Panc1 (cell line): ENCODE results near the gene ZNF414.

Experiments
- POLR2AphosphoS5 ChIP-seq: IDR thresholded peaks from 2 replicates; pipeline ENCODE4 v1.6.1; 2012; ENCODE audit warnings: mild to moderate bottlenecking, low read depth, low read length, moderate library complexity
- SIN3A ChIP-seq: IDR thresholded peaks from 2 replicates; pipeline ENCODE4 v1.6.1; 2012; ENCODE audit warnings: low read depth, mild to moderate bottlenecking, low read length, moderate library complexity, borderline replicate concordance; ENCODE audit not compliant: insufficient read depth
- TF ChIP-seq, protein P1 (sequence below): fragments of 450-650 bp; IDR thresholded peaks from 2 replicates; pipeline ENCODE4 v1.5.1; 2017; ENCODE audit warnings: mild to moderate bottlenecking

DNA sequence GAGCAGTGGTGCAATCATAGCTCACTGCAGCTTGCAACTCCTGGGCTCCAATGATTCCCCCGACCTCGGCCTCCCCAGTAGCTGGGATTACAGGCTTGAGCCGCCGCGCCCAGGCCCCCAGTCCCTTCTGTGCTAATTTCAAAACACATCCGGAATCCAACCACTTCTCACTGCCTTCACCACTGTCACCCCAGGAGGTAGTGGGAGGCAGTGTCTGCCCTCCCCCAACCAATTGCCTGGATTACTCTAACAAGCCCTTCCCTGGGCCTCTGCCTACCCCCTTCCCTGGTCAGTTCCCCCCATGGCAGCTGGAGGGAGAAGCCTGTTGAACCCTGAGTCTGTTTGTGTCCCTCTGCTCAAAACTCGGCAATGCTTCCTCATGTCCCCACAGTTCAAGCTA lies 13.8 kb downstream of the ZNF414 start:
- no peak for TF ChIP-seq POLR2AphosphoS5
- TF ChIP-seq, protein P1, sequence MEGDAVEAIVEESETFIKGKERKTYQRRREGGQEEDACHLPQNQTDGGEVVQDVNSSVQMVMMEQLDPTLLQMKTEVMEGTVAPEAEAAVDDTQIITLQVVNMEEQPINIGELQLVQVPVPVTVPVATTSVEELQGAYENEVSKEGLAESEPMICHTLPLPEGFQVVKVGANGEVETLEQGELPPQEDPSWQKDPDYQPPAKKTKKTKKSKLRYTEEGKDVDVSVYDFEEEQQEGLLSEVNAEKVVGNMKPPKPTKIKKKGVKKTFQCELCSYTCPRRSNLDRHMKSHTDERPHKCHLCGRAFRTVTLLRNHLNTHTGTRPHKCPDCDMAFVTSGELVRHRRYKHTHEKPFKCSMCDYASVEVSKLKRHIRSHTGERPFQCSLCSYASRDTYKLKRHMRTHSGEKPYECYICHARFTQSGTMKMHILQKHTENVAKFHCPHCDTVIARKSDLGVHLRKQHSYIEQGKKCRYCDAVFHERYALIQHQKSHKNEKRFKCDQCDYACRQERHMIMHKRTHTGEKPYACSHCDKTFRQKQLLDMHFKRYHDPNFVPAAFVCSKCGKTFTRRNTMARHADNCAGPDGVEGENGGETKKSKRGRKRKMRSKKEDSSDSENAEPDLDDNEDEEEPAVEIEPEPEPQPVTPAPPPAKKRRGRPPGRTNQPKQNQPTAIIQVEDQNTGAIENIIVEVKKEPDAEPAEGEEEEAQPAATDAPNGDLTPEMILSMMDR = no peak
- TF ChIP-seq SIN3A = no peak
